Measurements from ENCODE around the gene SLC35F1. TPM values are rescaled to one million over a fixed set of nuclear protein-coding genes. Genes with fewer than 3 reads are reported as not detected.

Gene SLC35F1
- total RNA-seq, 2 donors from 2014 or later = 1.2 to 3.6 TPM

DNA sequence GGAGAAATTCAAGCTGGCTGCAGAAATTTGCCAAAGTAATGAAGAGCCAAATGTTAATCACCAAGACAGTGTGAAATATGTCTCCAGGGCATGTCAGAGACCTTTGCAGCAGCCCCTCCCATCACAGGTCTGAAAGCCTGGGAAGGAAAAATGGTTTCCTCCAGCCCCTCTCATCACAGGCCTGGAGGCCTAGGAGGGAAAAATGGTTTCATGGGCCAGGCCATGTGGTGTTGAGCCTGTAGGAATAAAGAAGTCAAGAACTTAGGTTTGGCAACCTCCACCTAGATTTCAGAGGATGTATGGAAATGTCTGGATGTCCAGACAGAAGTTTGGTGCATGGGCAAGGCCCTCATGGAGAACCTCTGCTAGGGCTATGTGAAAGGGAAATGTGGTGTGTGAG, 185.0 kb downstream of the SLC35F1 start:
- DNase-seq (ENCODE audit: low spot score) = no peak
- intact Hi-C loops (cut with DNase I) = no loop called here

DNA sequence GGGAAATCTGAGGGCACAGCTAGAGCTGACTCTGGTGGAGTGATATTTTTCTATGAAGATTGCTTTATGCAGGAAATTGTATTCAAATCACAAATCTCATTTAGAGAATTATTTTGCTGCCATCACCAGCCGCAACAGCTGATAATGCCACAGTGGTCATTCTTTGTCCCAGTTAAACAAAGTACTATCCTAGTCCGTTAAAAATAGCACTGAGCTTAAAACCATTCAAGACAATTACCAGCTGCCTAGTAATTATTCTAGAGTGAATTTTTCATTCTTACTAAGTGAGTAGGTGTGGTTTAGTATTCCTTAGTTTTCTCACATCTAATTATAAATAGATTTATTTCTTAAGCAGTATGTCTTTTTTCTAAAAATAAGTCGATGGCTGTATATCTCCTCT, 190.5 kb downstream of the SLC35F1 start:
- intact Hi-C loops (cut with DNase I) = no loop called here
- DNase-seq (ENCODE audit: low spot score) = no peak

DNA sequence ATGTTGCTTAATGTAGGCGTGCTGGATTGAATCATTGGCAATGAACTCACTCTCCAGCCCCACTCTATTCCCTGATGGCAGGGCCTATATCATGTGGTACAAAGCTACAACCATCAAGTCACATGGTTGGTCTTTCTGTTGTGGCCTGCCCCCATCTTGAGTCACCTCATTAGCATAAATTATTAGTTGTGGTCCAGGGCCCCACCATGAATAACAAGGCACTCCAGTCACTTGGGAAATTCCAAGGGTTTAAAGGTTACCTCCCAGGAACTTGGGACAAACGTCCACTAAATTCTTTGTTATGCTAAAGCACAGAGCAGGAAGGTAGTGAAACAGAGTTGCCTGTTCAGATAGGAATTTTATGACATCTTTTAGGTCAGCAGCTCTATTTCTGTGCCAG, 193.7 kb downstream of the SLC35F1 start:
- intact Hi-C loops (cut with DNase I) = no loop called here
- no peak for DNase-seq (ENCODE audit: low spot score)

DNA sequence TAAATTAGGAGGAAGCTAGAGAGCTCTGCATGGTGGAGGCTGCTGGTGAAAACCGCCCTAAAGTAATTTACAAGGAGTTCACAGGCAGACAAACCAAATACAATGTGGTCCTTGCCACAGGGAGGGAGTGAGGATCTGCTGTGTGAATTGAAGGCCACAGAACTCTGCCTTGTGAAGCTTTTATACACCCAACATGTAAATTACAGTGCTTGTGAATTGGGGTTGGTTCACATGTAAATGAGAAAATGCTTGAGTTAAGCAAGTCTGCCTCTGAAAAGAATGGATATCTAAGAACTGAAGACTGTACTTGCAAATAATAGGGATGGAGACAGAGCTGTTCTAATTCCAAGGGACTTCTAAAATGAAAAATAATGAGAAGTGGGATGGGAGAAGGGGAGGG, 194.2 kb downstream of the SLC35F1 start:
- DNase-seq (ENCODE audit: low spot score) = no peak
- intact Hi-C loops (cut with DNase I) = no loop called here

GRCh38 chr6:118101831-118102345, 194.8 kb downstream of the SLC35F1 start:
- intact Hi-C loops (cut with DNase I) = no loop called here
- DNase-seq (ENCODE audit: low spot score) = no peak

GRCh38 chr6:118102401-118102800, 195.3 kb downstream of the SLC35F1 start:
- no peak for DNase-seq (ENCODE audit: low spot score)
- intact Hi-C loops (cut with DNase I) = no loop called here

GRCh38 chr6:118103381-118104146, 196.5 kb downstream of the SLC35F1 start:
- intact Hi-C loops (cut with DNase I) = no loop called here
- DNase-seq (ENCODE audit: low spot score) = no peak

GRCh38 chr6:118122161-118122725, 215.2 kb downstream of the SLC35F1 start:
- no peak for DNase-seq (ENCODE audit: low spot score)
- intact Hi-C loops (cut with DNase I) = no loop called here

DNA sequence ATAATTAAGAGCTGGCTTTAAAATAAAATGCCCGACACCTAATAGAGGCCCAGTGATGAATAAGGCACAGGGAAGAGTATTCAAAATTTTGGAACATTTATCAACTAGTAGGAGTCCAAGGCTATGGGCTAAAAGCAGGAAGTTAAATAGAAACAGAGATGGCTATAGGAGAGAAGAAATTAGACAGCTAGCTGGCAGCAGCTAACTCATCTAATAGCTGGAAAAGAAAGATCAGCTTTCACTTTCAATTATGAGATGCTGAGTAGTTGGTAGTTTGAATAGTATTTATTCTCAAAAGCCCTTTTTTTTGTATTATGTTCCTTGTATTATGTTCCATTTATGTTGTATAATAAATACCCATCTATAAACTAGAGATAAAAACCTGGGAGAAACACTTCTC, 215.7 kb downstream of the SLC35F1 start:
- no peak for DNase-seq (ENCODE audit: low spot score)
- intact Hi-C loops (cut with DNase I) = no loop called here

GRCh38 chr6:118123503-118124037, 216.5 kb downstream of the SLC35F1 start:
- intact Hi-C loops (cut with DNase I) = no loop called here
- no peak for DNase-seq (ENCODE audit: low spot score)

DNA sequence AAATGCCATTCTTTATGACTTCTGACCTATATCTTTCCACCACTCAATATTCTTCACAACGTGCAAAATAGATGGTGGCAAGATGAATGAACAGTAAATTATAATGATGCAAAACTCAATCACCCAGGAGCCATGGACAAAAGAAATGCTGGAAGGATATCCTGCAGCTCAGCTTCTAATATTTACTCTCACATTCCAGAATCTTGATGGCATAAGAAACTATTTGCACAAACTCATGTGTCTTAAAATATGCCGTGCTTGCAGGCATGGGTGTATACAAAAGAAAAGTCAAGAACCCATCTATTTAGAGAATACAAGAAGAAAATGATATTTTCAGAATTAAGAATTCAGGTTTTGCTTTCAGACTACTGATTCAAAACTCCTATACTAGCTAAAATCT, 217.8 kb downstream of the SLC35F1 start:
- no peak for DNase-seq (ENCODE audit: low spot score)
- intact Hi-C loops (cut with DNase I) = no loop called here

- intact Hi-C loops (cut with DNase I) = no loop called here
- no peak for DNase-seq (ENCODE audit: low spot score)
These were observed 221.7 kb downstream of the SLC35F1 start for GRCh38 chr6:118128755-118129154.

DNA sequence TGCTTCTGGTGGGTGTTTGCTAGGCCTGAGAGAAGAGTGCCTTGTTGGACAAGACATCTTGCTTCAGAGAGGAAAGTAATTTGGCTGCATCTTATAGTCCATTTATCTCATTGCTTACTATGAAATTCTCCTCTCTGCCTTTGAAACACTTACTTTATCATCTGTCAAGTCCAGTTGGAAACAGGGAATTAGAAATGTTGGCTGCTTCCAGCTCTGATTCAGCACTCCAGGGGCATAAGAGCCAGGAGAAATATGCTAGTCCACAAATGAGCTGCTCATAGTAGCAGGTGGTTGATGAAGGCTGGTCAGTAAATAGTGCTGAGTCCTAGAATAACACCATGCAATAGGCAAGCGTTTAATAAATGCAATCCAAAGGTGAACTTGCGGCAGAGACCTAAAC, 227.1 kb downstream of the SLC35F1 start:
- intact Hi-C loops (cut with DNase I) = no loop called here
- no peak for DNase-seq (ENCODE audit: low spot score)

GRCh38 chr6:118134736-118135135, 227.7 kb downstream of the SLC35F1 start:
- DNase-seq (ENCODE audit: low spot score) = no peak
- intact Hi-C loops (cut with DNase I) = no loop called here

DNA sequence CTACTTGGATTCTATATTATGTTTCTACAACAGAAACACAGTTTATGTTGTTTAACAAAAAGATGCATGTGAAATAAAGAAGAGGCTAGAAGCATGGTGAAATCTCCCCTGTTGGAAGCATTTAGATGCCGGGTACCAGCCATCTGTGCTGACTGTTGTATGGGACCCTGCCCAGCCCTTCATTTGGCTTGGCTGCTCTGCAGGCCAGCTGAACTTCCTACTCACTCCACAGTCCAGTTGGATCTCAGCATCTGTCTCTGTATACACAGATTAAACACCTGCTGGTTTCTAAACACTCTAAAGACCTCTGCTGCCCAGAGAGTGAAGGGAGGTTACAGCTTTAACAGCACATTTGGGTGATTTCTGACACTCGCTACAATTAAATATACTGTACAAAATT, 228.3 kb downstream of the SLC35F1 start:
- no peak for DNase-seq (ENCODE audit: low spot score)
- intact Hi-C loops (cut with DNase I) = no loop called here

DNA sequence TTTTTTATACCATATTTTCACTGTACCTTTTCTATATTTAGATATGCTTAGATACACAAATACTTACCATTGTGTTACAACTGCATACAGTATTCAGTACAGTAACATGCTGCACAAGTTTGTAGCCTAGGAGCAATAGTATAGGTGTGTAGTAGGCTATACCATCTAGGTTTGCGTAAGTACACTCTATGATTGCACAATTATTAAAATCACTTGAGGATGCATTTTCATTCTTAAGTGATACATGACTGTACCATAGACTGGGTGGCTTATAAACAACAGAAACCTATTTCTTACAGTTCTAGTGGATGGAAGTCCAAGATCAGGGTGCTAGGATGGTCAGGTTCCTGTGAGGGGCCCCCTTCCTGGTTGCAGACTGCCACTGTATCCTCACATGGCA, 234.1 kb downstream of the SLC35F1 start:
- DNase-seq (ENCODE audit: low spot score) = no peak
- intact Hi-C loops (cut with DNase I) = no loop called here

- DNase-seq (ENCODE audit: low spot score) = no peak
- intact Hi-C loops (cut with DNase I) = no loop called here
These were observed 239.5 kb downstream of the SLC35F1 start for GRCh38 chr6:118146584-118146983.

GRCh38 chr6:118147511-118147910, 240.4 kb downstream of the SLC35F1 start:
- intact Hi-C loops (cut with DNase I) = no loop called here
- DNase-seq (ENCODE audit: low spot score) = no peak

DNA sequence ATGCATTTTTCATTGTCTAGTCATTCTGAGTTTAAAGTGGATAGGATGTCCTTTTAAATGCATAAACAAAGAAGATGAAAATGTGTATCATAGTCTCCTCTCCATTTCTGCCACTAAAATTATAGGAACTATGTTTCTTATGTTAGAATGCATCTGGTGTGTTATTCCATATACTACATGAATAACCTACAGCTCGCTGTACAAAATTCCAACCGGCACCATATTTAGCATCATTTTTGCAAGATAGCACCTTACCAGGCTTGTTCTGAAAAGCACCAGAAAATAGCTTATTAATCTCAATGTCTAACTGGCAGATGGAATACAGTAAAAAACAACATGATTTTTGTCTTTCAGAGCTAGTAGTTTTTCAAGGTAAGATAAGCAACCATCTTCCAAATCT, 241.5 kb downstream of the SLC35F1 start:
- intact Hi-C loops (cut with DNase I) = no loop called here
- DNase-seq (ENCODE audit: low spot score) = no peak

GRCh38 chr6:118152524-118152923, 245.5 kb downstream of the SLC35F1 start:
- no peak for DNase-seq (ENCODE audit: low spot score)
- intact Hi-C loops (cut with DNase I) = loop anchor here in 1 of 2 donors (5.0 kb wide), 1 partner anchor 1770 kb away; no protein-coding TSS in a partner anchor

- intact Hi-C loops (cut with DNase I) = no loop called here
- no peak for DNase-seq (ENCODE audit: low spot score)
These were observed 254.3 kb downstream of the SLC35F1 start for GRCh38 chr6:118161343-118161742.

Measured in posterior vena cava (tissue), 2 donors.